ENCODE data around the gene PLSCR1.

PLSCR1 gene

DNA sequence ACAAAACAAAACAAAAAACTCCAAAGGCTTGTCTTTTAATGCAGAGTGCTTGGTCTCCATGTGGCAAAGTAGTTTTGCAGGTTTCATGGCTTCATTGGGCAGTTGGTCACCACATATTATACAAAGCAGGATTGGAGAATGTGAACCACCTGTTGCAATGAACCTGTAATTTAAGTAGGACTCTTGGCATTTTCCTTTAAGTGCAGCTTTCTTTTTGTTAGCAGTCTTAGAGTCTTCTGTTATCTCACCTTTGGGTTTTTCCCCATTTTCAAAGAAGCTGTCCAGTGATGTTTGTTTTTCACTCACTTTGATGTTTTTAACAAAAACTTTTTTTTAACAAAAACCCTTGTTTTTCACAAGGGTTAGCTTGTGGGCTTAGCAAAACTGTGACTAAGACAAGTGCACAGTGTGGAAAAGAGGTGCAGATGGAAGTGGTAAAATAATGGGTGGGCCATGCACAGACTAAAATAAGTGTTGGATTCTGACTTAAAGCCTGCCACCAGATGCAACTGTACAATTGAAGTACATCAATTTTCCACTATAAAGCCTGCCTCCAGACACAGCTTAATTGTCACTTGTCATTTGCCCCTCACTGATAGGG, 2.9 kb upstream of the PLSCR1 start (continued):
- no peak for TF ChIP-seq PATZ1 (CRISPR knock-in tag; IDR thresholded peaks at IDR 0.05; ENCODE audit: borderline replicate concordance)
- no peak for TF ChIP-seq RARB (CRISPR knock-in tag; IDR thresholded peaks at IDR 0.05)
- TF ChIP-seq ZNF565 (CRISPR knock-in tag; conservative IDR thresholded peaks at IDR 0.05; ENCODE audit: low read depth): no peak
- TF ChIP-seq CSDC2 (CRISPR knock-in tag; IDR thresholded peaks at IDR 0.05): no peak

DNA sequence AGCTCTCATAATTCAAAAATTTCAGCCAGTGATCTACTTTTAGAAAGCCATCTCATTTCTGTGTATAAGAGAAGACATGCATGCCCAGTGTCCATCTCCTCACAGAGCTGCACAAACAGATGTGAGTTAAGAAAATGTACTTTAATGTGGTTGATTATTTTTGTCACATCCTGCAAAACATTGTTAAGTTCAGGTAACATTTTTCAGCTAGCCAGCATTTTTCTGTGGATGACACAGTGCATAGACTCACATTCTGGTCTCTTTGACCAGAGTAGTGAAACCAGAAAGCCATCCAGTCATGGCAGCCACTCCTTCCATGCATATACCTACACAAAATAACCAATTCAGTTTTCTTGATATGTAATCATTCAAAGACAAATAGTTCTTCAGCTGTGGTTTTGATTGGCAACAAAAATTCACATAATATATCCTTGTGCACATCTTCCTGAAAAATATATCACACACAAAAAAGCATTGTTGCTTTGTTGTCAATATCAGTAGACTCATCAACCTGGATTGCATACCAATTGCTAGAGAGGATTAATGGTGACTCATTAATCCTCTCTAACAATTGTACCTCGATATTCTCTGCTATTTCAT, 2.1 kb upstream of the PLSCR1 start:
- no peak for ATAC-seq
- TF ChIP-seq SNAI2 (CRISPR knock-in tag; IDR thresholded peaks at IDR 0.05): no peak
- no peak for TF ChIP-seq BACH2 (CRISPR knock-in tag; IDR thresholded peaks at IDR 0.05; ENCODE audit: borderline replicate concordance)
- TF ChIP-seq TOX (CRISPR knock-in tag; IDR thresholded peaks at IDR 0.05; ENCODE audit: borderline replicate concordance): no peak
- TF ChIP-seq OSR1 (CRISPR knock-in tag; IDR thresholded peaks at IDR 0.05): no peak
- TF ChIP-seq ZNF8 (CRISPR knock-in tag; IDR thresholded peaks at IDR 0.05): no peak
- no peak for TF ChIP-seq ESRRG (CRISPR knock-in tag; IDR thresholded peaks at IDR 0.05)
- TF ChIP-seq, protein P1, sequence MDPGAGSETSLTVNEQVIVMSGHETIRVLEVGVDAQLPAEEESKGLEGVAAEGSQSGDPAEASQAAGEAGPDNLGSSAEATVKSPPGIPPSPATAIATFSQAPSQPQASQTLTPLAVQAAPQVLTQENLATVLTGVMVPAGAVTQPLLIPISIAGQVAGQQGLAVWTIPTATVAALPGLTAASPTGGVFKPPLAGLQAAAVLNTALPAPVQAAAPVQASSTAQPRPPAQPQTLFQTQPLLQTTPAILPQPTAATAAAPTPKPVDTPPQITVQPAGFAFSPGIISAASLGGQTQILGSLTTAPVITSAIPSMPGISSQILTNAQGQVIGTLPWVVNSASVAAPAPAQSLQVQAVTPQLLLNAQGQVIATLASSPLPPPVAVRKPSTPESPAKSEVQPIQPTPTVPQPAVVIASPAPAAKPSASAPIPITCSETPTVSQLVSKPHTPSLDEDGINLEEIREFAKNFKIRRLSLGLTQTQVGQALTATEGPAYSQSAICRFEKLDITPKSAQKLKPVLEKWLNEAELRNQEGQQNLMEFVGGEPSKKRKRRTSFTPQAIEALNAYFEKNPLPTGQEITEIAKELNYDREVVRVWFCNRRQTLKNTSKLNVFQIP (CRISPR knock-in tag; IDR thresholded peaks at IDR 0.05; ENCODE audit: borderline replicate concordance, low read depth): no peak
- no peak for TF ChIP-seq ISL1 (CRISPR knock-in tag; IDR thresholded peaks at IDR 0.05)
- TF ChIP-seq PPARA (CRISPR knock-in tag; IDR thresholded peaks at IDR 0.05; ENCODE audit: borderline replicate concordance): no peak
- no peak for TF ChIP-seq ZC3H10 (CRISPR knock-in tag; IDR thresholded peaks at IDR 0.05)
- TF ChIP-seq ZNF565 (CRISPR knock-in tag; conservative IDR thresholded peaks at IDR 0.05; ENCODE audit: low read depth): no peak
- no peak for TF ChIP-seq ZNF70 (CRISPR knock-in tag; IDR thresholded peaks at IDR 0.05)

GRCh38 chr3:146544929-146545528, 622 bp upstream of the PLSCR1 start:
- TF ChIP-seq ZNF8 (CRISPR knock-in tag; IDR thresholded peaks at IDR 0.05) (no peak), OSR1 (CRISPR knock-in tag; IDR thresholded peaks at IDR 0.05) (no peak), ZNF565 (CRISPR knock-in tag; conservative IDR thresholded peaks at IDR 0.05; ENCODE audit: low read depth) (no peak), ISL1 (CRISPR knock-in tag; IDR thresholded peaks at IDR 0.05) (no peak), PATZ1 (CRISPR knock-in tag; IDR thresholded peaks at IDR 0.05; ENCODE audit: borderline replicate concordance) (no peak), RARB (CRISPR knock-in tag; IDR thresholded peaks at IDR 0.05) (no peak), ZNF70 (CRISPR knock-in tag; IDR thresholded peaks at IDR 0.05) (no peak), BACH2 (CRISPR knock-in tag; IDR thresholded peaks at IDR 0.05; ENCODE audit: borderline replicate concordance) (no peak), PPARA (CRISPR knock-in tag; IDR thresholded peaks at IDR 0.05; ENCODE audit: borderline replicate concordance) (no peak), ZC3H10 (CRISPR knock-in tag; IDR thresholded peaks at IDR 0.05) (no peak), TOX (CRISPR knock-in tag; IDR thresholded peaks at IDR 0.05; ENCODE audit: borderline replicate concordance) (no peak), ESRRG (CRISPR knock-in tag; IDR thresholded peaks at IDR 0.05) (no peak), ZFP30 (CRISPR knock-in tag; IDR thresholded peaks at IDR 0.05) (no peak), TSHZ2 (CRISPR knock-in tag; IDR thresholded peaks at IDR 0.05) (no peak), ARNTL (CRISPR knock-in tag; IDR thresholded peaks at IDR 0.05; ENCODE audit: borderline replicate concordance, low read depth) (no peak), SNAI2 (CRISPR knock-in tag; IDR thresholded peaks at IDR 0.05) (no peak)
- TF ChIP-seq, protein P1 (CRISPR knock-in tag; IDR thresholded peaks at IDR 0.05; ENCODE audit: borderline replicate concordance, low read depth): no peak
- TF ChIP-seq, protein P2, sequence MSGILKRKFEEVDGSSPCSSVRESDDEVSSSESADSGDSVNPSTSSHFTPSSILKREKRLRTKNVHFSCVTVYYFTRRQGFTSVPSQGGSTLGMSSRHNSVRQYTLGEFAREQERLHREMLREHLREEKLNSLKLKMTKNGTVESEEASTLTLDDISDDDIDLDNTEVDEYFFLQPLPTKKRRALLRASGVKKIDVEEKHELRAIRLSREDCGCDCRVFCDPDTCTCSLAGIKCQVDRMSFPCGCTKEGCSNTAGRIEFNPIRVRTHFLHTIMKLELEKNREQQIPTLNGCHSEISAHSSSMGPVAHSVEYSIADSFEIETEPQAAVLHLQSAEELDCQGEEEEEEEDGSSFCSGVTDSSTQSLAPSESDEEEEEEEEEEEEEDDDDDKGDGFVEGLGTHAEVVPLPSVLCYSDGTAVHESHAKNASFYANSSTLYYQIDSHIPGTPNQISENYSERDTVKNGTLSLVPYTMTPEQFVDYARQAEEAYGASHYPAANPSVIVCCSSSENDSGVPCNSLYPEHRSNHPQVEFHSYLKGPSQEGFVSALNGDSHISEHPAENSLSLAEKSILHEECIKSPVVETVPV (CRISPR knock-in tag; IDR thresholded peaks at IDR 0.05): no peak
- TF ChIP-seq, protein P3, sequence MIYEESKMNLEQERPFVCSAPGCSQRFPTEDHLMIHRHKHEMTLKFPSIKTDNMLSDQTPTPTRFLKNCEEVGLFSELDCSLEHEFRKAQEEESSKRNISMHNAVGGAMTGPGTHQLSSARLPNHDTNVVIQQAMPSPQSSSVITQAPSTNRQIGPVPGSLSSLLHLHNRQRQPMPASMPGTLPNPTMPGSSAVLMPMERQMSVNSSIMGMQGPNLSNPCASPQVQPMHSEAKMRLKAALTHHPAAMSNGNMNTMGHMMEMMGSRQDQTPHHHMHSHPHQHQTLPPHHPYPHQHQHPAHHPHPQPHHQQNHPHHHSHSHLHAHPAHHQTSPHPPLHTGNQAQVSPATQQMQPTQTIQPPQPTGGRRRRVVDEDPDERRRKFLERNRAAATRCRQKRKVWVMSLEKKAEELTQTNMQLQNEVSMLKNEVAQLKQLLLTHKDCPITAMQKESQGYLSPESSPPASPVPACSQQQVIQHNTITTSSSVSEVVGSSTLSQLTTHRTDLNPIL (CRISPR knock-in tag; IDR thresholded peaks at IDR 0.05; ENCODE audit: low read depth): no peak
- no peak for ATAC-seq
